Osteoblast (primary cell): ENCODE data around the gene SLC45A1. TPM values are rescaled to one million over a fixed set of nuclear protein-coding genes. Genes with fewer than 3 reads are reported as not detected.

Experiments used
- DNase-seq: peaks from one replicate; pipeline ENCODE4 v3.0.0; 2011; ENCODE audit warnings: low spot score, mixed read lengths; ENCODE audit not compliant: insufficient read length; ENCODE audit errors: missing footprints
- H2AFZ ChIP-seq: 2 replicates; pipeline ENCODE4 v1.6.0; 2011; ENCODE audit warnings: mild to moderate bottlenecking, low read length
- H3K27ac ChIP-seq: 2 replicates; pipeline ENCODE4 v1.5.1; 2011; ENCODE audit warnings: mild to moderate bottlenecking, low read depth, low read length, moderate library complexity
- H3K27me3 ChIP-seq: 2 replicates; pipeline ENCODE4 v1.6.0; 2012; ENCODE audit warnings: mild to moderate bottlenecking, control low read depth, inconsistent platforms, low read length, moderate library complexity; ENCODE audit not compliant: insufficient read depth
- H3K36me3 ChIP-seq: 2 replicates; pipeline ENCODE4 v1.5.1; 2011; ENCODE audit warnings: mild to moderate bottlenecking, low read length, control low read depth, moderate library complexity; ENCODE audit not compliant: insufficient read depth
- H3K4me1 ChIP-seq: 2 replicates; pipeline ENCODE4 v1.5.1; 2011; ENCODE audit warnings: mild to moderate bottlenecking, low read length, control low read depth, moderate library complexity; ENCODE audit not compliant: insufficient read depth
- H3K4me2 ChIP-seq: 2 replicates; pipeline ENCODE4 v1.6.0; 2011; ENCODE audit warnings: mild to moderate bottlenecking, low read length; ENCODE audit not compliant: insufficient read depth
- H3K4me3 ChIP-seq: fragments of 200-600 bp; sonication (generic); 3 replicates; pipeline ENCODE4 v1.5.1; 2012; ENCODE audit warnings: mild to moderate bottlenecking, low read length, inconsistent platforms; ENCODE audit not compliant: insufficient read depth
- H3K79me2 ChIP-seq: 2 replicates; pipeline ENCODE4 v1.6.0; 2012; ENCODE audit warnings: mild to moderate bottlenecking, low read length, control low read depth, inconsistent platforms; ENCODE audit not compliant: insufficient read depth
- H3K9me3 ChIP-seq: 2 replicates; pipeline ENCODE4 v1.5.1; 2011; ENCODE audit warnings: low read depth, low read length, control low read depth
- H4K20me1 ChIP-seq: 2 replicates; pipeline ENCODE4 v1.6.0; 2012; ENCODE audit warnings: mild to moderate bottlenecking, low read length, control low read depth; ENCODE audit not compliant: insufficient read depth
- total RNA-seq: library from RNA; depleted of rRNA; stranded (reverse); fragments of >200 nt; gene quantifications from 2 replicates; pipeline ENCODE4 v1.2.3, GENCODE V29; 2012
- TF ChIP-seq, protein P1 (sequence below): IDR thresholded peaks from 2 replicates; pipeline ENCODE4 v1.5.1; 2011; ENCODE audit warnings: mild to moderate bottlenecking, low read depth, low read length, moderate library complexity; ENCODE audit errors: extremely low read depth

SLC45A1 gene
- total RNA-seq, 1 donor = 1.8 TPM

DNA sequence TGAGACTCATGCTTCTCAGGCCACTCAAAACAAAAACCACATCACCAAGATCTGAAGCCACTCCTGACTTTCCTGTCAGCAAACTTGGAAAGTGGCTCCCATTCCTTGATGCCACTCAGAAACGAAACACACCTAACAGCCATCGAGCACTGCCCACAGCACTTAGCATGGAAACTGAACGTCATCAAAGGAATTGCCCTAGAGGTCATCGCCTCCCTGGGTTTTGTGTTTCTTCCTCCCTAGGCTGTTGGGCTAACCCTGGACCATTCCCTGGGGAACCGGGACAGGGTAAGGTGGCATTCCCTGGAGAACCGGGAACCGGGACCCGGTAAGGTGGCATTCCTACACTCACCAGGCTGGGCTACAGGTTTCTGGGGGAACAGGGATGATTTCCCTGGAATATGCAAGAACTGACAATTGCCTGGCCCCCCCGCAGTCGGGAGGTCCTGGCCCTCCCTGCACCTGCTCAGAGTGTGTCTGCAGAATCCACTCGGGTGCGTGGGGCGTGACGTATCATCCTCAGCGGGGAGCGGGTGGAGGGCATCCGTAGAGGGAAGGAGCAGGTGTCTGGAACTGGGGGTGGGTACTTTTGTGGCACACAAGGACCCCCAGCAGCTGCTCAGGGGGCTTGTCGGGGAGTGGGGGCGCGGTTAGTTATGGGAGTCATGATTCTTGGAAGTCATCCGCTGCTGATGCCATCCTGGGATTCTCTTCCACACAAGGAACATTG lies 30.3 kb downstream of the SLC45A1 start:
- peaks cover 7% of the 10 kb centered on the region for H3K36me3 ChIP-seq
- TF ChIP-seq, protein P1, sequence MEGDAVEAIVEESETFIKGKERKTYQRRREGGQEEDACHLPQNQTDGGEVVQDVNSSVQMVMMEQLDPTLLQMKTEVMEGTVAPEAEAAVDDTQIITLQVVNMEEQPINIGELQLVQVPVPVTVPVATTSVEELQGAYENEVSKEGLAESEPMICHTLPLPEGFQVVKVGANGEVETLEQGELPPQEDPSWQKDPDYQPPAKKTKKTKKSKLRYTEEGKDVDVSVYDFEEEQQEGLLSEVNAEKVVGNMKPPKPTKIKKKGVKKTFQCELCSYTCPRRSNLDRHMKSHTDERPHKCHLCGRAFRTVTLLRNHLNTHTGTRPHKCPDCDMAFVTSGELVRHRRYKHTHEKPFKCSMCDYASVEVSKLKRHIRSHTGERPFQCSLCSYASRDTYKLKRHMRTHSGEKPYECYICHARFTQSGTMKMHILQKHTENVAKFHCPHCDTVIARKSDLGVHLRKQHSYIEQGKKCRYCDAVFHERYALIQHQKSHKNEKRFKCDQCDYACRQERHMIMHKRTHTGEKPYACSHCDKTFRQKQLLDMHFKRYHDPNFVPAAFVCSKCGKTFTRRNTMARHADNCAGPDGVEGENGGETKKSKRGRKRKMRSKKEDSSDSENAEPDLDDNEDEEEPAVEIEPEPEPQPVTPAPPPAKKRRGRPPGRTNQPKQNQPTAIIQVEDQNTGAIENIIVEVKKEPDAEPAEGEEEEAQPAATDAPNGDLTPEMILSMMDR = no peak

GRCh38 chr1:8348777-8349472 lies 31.0 kb downstream of the SLC45A1 start:
- Histone ChIP-seq H2AFZ (no peak overlapping the region), H3K79me2 (no peaks in the 10 kb centered on the region), H4K20me1 (peaks cover 12% of the 10 kb centered on the region), H3K36me3 (peaks cover 14% of the 10 kb centered on the region), H3K27ac (no peak overlapping the region), H3K27me3 (no peaks in the 10 kb centered on the region), H3K4me2 (no peak overlapping the region), H3K4me3 (no peak overlapping the region), H3K4me1 (peaks cover 2% of the 10 kb centered on the region), H3K9me3 (no peaks in the 10 kb centered on the region)
- TF ChIP-seq, protein P1 = peak; percentile 76
- DNase-seq = peak; percentile 95

More for the DNA sequence above, 30.3 kb downstream of the SLC45A1 start:
- H3K27me3 ChIP-seq = no peaks in the 10 kb centered on the region
- no peaks in the 10 kb centered on the region for H3K79me2 ChIP-seq
- no peak overlapping the region for H3K4me2 ChIP-seq
- no peaks in the 10 kb centered on the region for H3K9me3 ChIP-seq
- peaks cover 12% of the 10 kb centered on the region for H4K20me1 ChIP-seq
- no peak overlapping the region for H3K4me3 ChIP-seq
- H3K27ac ChIP-seq = no peak overlapping the region
- H2AFZ ChIP-seq = no peak overlapping the region
- H3K4me1 ChIP-seq = peaks cover 9% of the 10 kb centered on the region
- DNase-seq = peak; percentile 64

DNA sequence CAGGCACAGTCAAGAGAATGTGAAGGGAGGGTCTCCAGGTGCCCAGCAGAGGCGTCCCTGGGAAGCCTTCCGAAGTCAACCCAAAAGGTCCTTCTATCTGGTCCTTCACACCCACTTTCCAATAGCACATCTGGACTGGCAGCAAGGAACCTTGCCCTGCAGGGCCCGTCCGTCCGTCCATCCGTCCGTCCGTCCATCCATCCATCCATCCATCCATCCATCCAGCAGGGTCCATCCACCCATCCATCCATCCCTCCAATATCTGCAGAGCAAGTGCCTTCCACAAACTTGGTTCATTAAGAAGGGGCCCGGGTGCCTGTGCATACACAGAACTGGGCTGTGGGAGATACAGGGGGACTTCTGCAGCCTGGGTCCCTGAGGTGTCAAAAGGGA lies 31.6 kb downstream of the SLC45A1 start:
- Histone ChIP-seq H4K20me1 (peaks cover 12% of the 10 kb centered on the region), H3K4me2 (no peak overlapping the region), H2AFZ (no peak overlapping the region), H3K4me1 (no peaks in the 10 kb centered on the region), H3K27me3 (no peaks in the 10 kb centered on the region), H3K9me3 (no peaks in the 10 kb centered on the region), H3K27ac (no peak overlapping the region), H3K36me3 (peaks cover 19% of the 10 kb centered on the region), H3K4me3 (no peak overlapping the region), H3K79me2 (no peaks in the 10 kb centered on the region)
- TF ChIP-seq, protein P1 = no peak
- DNase-seq = no peak

DNA sequence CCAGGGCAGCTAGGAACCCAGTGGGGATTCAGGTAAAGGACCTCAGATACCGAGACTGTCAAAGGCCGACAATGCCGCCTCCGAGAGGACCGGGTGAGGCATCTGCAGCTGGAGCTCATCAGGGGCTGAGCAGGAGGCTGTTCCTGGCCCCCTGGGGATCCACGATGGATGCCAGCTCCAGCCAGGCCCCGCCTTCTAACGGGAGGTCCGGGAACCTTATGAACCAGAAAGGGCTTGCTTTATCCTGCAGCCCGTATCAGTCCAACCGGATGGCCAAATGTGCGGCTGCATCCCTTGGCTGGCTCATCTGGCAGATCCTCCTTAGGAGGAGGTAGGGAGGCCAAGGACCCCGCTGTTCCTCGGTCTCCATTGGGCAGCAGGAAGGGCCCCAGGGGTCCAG lies 32.0 kb downstream of the SLC45A1 start:
- H3K27ac ChIP-seq = no peak overlapping the region
- TF ChIP-seq, protein P1 = no peak
- no peaks in the 10 kb centered on the region for H3K9me3 ChIP-seq
- no peak overlapping the region for H3K4me2 ChIP-seq
- H3K79me2 ChIP-seq = no peaks in the 10 kb centered on the region
- H4K20me1 ChIP-seq = peaks cover 12% of the 10 kb centered on the region
- no peaks in the 10 kb centered on the region for H3K27me3 ChIP-seq
- H3K4me1 ChIP-seq = no peaks in the 10 kb centered on the region
- H2AFZ ChIP-seq = no peak overlapping the region
- H3K36me3 ChIP-seq = peaks cover 24% of the 10 kb centered on the region
- no peak overlapping the region for H3K4me3 ChIP-seq
- peak; percentile 88 for DNase-seq
